Activated CD8-positive, alpha-beta memory T cell treated with anti-CD3 and anti-CD28 coated beads, Interleukin-2, amount 50 U/mL, for 1 hour (primary cell): ENCODE measurements around the gene CAPN9.
"Not testable (repeated sequence)": the region's sequence is repeated elsewhere in the genome, so short reads cannot be mapped to it uniquely, and the experiment has no call there.

Experiments used
- DNase-seq: peaks from one replicate; pipeline ENCODE4 v3.0.0-alpha.2; 2020; ENCODE audit errors: extremely low read depth

The CAPN9 gene

GRCh38 chr1:230747127-230747730 is at the start of gene CAPN9:
CAPN9 (plus strand) TSS chr1:230747388; CDS start chr1:230747497, 109 bp downstream.
- DNase-seq, result no peak

GRCh38 chr1:230698130-230698529 is 49.1 kb upstream of the CAPN9 start:
- DNase-seq, result no peak

- DNase-seq, result not testable (repeated sequence)
These were observed 48.2 kb upstream of the CAPN9 start for GRCh38 chr1:230698964-230699363.

- DNase-seq, result no peak
These were observed 47.5 kb upstream of the CAPN9 start for GRCh38 chr1:230699716-230700115.

- DNase-seq, result no peak
These were observed 47.1 kb upstream of the CAPN9 start for GRCh38 chr1:230700132-230700531.

GRCh38 chr1:230701434-230701833 is 45.8 kb upstream of the CAPN9 start:
- DNase-seq, result no peak

GRCh38 chr1:230701895-230702768 is 45.1 kb upstream of the CAPN9 start:
- DNase-seq, result no peak

GRCh38 chr1:230702934-230703678 is 44.1 kb upstream of the CAPN9 start:
- no peak for DNase-seq

- DNase-seq, result no peak
These were observed 43.4 kb upstream of the CAPN9 start for GRCh38 chr1:230703679-230704385.

GRCh38 chr1:230704830-230705229 is 42.4 kb upstream of the CAPN9 start:
- DNase-seq, result no peak

GRCh38 chr1:230705289-230706019 is 41.7 kb upstream of the CAPN9 start:
- DNase-seq, result no peak

- DNase-seq, result no peak
These were observed 41.0 kb upstream of the CAPN9 start for GRCh38 chr1:230706020-230706699.

- DNase-seq, result no peak
These were observed 40.1 kb upstream of the CAPN9 start for GRCh38 chr1:230706887-230707731.

GRCh38 chr1:230707732-230708630 is 39.2 kb upstream of the CAPN9 start:
- DNase-seq, result no peak

GRCh38 chr1:230708631-230709580 is 38.3 kb upstream of the CAPN9 start:
- no peak for DNase-seq

- no peak for DNase-seq
These were observed 37.3 kb upstream of the CAPN9 start for GRCh38 chr1:230709619-230710542.
